Activated CD4-positive, CD25-positive, alpha-beta regulatory T cell treated with anti-CD3 and anti-CD28 coated beads, Interleukin-2, amount 50 U/mL, for 24 hours (primary cell): ENCODE results near the gene TEDC1.

ENCODE experiments used
- ATAC-seq, 2 donors: fragments of 150-1000 bp; cut with Tn5 transposase; one replicate each; pipeline ENCODE4 v1.10.0; 2021; ENCODE audit warnings: mild to moderate bottlenecking in 1 of 2, moderate library complexity in 1 of 2

Gene TEDC1

DNA sequence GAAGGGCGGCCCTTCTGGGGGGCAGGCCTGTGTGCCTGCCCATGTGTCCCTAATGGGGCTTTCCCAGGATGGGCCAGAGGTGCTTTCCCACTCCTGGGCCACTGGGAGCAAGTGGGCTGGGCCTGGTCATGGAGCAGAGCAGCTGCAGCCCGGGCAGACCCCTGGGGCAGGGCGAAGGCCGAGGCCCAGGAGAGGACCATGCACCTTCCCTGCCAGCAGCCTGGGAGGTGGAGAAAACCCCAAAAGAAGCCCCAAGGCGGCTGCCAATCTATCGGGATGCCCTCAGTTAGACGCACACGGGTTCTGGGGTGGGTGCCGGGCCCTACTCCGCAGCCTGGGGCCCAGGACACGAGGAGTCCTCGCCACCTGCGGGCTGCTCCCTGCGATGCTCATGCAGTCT lies 32.5 kb upstream of the TEDC1 start:
- no peak for ATAC-seq

DNA sequence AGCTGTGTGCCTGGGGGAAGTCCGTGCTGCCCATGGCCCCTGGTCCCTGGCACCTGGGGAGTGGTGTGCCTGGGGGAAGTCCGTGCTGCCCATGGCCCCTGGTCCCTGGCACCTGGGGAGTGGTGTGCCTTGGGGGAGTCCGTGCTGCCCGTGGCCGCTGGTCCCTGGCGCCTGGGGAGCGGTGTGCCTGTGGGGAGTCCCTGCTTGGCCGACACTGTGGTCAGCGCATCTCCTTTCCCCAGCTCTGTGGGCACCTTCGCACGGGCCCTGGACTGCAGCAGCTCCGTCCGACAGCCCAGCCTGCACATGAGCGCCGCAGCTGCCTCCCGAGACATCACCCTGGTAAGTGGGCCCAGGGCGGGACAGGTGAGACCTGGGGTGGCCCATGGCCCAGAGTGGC lies 30.9 kb upstream of the TEDC1 start:
- no peak for ATAC-seq

DNA sequence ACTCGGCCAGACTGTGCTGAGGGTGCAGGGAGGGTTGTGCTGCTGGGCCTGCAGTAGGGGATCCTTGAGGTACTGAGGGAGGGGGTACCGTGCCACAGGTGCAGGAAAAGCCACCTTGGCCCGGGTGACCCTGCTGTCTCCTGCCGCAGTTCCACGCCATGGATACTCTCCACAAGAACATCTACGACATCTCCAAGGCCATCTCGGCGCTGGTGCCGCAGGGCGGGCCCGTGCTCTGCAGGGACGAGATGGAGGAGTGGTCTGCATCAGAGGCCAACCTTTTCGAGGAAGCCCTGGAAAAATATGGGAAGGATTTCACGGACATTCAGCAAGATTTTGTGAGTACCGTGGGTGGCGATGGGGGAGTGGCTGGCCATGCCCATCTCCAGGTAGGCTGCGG lies 30.4 kb upstream of the TEDC1 start:
- ATAC-seq = no peak

DNA sequence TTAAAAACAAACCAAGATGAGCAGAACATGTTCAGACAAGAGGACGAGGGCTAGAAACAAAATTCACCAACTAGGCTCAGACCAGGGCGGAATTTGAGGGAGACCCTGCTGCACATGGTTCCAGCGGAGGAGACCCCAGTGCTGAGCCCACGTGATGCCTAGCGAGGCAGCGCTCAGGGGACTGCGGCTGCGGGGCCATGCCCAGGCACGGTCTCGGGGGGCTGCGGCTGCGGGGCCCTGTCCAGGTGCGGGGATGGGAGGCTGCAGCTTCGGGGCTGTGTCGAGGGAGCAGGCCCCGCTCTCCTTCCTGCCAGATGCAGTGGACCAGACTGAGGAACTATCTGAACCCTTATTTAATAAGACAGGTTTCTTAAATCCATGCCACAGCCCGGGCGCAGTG lies 29.1 kb upstream of the TEDC1 start:
- no peak for ATAC-seq

DNA sequence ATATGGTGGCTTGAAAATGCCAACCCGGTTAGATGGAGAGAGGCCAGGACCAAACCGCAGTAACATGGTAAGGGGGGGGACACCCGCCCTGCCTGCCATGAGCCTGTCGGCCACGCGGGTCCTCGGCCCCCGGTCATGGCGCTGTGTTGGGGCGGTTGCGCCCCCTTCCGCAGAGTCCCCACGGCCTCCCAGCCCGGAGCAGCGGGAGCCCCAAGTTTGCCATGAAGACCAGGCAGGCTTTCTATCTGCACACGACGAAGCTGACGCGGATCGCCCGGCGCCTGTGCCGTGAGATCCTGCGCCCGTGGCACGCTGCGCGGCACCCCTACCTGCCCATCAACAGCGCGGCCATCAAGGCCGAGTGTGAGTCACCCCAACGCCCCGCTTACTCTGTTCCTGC lies 26.5 kb upstream of the TEDC1 start:
- ATAC-seq = no peak

DNA sequence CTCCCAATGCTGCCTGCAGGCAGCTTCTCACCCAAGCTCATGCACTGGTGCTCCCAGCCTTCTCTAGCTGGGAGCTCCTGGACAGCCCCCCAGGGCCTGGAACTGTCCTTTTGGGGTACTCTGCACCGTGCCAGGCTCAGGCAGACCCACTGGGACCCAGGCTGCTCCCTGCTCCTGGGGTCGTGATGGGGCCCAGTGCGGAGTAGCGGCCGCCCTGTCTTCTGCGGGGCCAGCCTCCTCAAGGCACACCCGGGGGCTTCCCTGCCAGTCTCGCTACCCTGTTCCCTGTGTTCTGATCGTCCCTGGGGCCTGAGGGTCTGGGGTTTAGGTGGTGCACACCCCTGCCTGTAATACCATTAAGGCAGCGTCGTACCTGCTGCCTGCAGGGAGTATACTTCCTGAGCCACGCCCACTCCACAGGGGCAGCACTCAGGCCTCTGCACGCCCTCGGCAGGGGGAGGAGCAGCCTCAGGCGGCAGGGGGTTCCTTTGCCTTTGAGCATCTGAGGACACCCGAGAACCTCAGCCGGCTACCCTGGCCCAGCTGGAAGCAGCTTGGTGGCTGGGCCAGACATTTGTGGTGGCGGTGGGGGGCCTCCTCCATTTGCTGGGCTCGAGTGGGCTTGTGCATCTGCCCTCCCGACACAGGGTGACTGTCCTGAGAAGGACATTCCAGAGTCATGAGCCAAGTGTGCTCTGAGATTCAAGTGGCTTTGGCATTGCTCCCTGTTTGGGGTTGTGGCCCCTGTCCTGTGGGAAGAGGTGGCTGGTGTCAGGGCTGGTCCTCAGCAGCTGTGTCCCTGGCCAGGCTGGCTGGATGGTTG lies 25.6 kb upstream of the TEDC1 start:
- ATAC-seq = no peak

DNA sequence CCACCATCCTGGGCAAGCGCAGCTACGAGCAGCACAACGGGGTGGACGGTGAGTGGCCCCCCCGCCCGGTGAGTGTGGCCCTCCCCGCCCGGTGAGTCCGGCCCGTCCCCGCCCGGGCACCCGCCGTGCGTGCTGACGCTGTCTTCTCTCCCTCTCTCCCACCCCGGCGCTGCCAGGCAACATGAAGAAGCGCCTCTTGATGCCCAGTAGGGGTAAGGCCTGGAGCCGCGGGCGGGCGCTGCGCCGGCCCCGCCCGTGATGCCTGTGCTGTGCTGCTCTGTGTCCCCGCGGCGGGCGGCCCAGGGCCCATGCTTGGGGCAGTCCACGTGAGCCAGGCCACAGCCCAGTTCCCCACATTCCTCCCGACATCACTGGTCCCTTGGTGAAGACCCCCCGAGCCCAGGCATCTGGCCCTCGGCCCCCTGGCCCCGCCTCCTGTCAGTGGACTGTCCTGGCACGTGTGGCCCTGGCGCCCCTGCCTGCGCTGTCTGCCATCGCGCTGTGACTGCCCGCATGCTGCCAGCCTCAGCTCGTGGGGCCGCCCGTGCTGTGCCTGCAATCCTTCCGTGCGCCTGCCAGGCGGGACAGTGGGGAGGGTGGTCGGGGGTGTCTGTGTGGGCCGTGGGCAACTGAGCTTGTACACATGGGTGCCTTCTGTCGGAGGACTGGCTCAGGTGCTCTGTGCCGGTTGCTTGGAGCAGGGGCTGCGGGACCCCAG lies 24.4 kb upstream of the TEDC1 start:
- no peak for ATAC-seq

DNA sequence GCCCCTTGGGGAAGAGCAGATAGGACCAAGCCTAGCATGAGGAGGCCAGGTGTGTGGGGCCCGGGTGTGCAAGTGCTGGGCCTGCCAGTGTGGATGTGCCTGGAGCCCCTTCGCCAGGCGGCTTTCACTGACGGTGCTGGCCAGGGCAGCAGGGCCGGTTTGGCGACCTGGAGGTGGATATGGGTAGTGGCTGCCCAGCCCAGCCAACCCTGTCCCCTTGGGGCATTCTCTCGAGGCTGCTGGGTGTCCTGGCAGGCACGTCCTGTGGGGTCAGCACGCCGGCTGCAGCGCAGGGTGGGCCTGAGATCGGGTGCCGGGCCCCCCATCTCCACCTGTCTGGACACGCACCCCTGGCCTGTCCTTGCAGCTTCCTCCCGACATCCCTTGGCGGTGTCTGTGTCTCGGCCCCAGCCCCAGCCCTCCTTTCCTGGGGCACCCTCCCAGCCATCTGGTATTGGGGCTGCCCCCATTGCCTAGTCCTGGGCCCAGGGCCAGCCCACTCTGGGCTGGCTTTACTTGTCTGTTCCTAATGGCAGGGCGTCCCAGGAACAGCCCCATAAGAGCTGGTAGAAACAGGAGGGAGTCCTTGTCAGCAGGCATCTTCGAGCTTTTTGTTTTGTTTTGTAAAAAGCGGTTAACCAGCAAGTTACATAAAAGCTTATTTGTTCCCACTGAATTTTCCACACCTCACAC lies 23.7 kb upstream of the TEDC1 start:
- ATAC-seq = no peak

DNA sequence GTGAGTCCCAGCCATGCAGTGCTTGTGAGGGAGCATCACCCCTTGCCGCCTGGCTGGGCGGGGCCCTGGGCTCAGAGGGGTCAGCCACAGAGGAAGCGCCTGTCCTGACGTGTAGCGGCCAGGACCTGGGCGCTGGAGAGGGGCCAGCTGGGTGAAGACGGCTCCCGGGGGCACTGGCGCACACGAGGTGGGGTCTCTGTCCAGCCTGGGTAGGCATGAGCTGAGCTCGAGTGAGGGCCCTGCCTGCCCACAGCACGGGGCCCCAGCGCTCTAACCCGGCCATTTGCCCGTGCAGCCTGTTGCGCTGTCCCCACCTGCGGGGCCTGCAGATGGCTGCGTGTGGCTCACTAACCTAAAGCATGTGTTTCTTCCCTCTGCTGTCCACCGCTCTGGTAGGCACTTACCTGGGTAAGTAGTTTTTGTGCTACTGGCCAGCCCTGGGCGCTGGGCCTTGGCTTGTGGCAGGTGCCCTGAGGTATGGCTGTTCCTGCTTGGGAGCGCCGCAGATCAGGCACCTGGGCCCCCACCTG lies 23.0 kb upstream of the TEDC1 start:
- no peak for ATAC-seq

DNA sequence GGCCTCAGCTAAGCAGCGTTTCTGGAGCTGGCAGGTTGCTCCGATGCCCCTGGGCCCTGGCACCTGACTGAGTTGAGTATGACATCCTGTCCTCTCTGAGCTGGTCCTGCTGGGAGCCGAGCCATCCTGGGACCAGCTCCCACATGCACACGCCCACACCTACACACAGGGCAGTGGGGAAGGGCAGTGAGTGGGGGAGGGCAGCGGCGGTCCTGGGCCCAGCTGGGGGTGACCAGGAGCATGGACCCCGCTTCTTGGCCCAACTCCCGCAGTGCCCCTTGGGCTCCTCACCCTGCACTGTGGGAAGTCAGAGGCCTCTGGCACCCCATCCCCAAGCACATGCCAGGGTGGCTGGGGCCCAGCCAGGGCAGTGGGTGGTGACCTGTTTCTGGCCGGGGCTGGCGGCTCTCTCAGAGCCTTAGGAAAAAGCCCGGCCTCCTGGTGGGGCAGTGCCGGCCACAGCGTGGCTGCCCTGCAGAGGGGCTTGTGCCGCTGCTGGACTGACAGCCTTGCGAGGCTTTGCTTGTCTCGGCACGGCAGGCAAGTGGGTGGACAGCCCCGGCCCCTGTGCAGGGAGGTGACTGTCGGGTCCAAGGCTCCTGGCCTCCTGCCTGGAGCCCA lies 22.3 kb upstream of the TEDC1 start:
- ATAC-seq = no peak

DNA sequence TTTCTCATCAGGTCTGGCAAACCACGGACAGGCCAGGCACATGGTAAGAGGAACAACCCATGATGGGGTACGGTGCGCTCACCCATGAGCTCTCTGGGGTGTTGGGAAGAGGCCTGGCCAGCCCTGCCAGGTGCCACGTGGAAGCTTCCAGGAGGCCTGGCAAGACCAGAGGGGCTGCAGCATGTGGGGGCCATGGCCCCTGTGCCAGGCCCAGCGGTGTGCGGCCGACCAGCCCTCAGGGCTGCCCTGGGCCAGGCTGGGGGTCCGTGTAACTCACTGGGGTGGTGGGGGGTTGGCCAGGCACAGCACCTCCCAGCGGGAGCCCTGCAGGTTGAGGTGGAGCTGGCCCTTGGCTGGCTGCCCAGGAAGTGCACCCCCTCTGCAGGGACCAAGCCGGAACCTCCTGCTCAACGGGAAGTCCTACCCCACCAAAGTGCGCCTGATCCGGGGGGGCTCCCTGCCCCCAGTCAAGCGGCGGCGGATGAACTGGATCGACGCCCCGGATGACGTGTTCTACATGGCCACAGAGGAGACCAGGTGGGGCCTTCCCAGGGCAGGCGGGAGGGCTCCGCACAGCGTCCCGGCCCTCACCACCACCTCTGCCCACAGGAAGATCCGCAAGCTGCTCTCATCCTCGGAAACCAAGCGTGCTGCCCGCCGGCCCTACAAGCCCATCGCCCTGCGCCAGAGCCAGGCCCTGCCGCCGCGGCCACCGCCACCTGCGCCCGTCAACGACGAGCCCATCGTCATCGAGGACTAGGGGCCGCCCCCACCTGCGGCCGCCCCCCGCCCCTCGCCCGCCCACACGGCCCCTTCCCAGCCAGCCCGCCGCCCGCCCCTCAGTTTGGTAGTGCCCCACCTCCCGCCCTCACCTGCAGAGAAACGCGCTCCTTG lies 21.3 kb upstream of the TEDC1 start:
- no peak for ATAC-seq

DNA sequence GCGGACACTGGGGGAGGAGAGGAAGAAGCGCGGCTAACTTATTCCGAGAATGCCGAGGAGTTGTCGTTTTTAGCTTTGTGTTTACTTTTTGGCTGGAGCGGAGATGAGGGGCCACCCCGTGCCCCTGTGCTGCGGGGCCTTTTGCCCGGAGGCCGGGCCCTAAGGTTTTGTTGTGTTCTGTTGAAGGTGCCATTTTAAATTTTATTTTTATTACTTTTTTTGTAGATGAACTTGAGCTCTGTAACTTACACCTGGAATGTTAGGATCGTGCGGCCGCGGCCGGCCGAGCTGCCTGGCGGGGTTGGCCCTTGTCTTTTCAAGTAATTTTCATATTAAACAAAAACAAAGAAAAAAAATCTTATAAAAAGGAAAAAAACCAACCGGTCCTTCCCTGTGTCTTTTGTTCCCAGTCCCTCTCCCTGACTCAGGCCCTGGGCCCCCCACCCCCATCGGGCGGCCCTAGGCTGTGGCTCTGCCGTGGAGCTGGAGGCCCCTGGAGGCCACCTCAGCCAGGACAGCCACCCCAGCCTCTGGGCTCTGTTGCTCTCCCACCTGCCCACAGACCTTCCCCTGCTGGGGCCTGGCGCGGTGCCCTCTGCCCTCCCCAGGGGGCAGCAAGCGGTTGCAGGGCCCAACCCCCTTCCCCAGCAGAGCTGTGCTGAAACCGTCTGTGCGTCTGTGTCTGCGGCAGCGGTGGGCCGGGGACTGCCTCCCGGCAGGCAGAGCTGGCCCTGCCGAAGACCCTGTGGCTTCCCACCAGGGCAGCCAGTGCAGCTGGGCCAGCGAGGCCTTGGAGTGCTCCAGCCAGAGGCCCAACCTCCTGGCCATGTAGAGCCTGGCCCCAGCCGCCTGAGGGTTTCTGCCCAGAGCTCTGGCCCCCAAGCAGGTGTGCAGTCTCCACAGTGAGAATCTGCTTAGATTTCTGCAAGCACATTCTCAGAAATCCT lies 20.4 kb upstream of the TEDC1 start:
- no peak for ATAC-seq

DNA sequence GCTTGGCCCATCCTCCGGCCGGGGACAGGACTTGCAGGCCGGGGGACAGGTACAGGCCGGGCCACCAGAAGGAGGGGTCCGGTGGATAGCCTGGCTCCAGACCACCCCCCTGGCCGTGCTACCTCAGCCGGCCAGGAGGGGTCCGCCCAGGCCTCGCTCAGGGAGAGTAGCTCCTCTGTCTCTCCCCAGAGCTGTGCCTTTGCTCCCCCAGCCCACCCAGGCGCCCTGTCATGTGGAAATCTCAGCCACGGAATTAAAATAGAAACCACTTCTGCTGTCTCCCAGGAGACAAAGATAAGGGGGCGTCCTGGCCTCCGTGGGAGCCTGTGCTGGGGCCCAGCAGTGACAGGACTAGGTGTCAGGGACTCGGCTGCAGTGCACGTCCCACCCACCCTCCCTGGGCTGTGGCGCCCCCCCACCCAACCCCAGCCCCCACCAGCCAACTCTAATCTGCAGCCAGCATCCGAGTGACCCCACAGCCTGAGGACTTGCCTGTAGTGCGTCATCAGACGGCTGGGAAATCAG lies 19.7 kb upstream of the TEDC1 start:
- no peak for ATAC-seq

DNA sequence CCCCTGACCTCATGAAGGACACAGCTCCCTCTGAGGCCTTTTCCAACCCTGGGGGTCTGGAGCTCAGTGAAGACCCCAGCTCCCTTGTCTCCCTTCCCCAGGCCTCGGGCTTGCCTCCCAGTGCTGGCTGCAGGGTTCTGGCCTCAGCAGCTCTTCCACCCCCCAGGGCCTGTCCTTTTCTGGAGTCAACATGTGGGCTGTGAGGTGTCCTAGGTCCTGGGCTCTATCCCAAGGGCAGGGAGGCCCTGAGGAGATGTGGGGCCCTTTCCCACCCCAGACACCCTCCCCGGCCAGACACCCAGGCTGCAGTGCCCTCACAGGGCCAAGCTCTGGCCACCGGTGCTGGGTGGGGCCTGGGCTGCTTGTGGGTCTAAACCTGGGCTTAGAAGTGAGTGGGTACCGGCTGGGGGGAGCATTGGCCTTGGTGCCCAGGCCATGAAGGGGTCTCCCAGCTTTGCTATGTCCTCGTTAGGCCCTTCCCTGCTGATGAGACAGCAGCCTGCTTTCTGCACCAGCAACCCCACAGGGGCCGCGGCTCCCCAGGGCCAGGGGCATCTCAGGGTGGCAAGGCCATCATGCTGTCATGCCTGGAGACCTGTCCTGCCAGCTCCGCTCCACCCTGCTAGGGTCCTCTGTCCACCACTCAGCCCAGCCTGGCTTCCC lies 19.1 kb upstream of the TEDC1 start:
- no peak for ATAC-seq

DNA sequence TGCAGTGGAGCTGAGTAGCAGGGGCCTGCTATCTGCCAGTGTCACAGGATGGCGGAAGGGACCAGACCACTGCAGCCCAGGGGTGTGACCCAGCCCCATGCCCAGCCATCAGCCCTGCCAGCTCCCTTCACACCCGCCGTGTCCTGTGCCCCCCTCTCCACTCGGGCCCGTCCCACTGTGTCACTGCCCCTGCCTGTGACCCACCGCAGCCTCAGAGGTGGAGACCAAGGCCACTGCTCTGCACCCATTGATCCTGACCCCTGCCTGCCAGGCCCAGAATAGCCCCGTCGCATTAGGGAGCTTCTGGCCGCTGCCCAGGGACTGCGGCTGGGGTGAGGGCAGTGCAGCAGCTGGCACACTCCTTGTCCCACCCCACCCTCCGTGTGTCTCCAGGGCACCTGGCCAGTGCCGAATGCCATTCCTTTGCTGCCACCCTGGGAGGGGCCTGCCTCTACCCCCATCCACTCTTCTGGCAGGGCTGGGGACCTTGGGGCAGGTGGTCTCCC lies 18.5 kb upstream of the TEDC1 start:
- no peak for ATAC-seq

DNA sequence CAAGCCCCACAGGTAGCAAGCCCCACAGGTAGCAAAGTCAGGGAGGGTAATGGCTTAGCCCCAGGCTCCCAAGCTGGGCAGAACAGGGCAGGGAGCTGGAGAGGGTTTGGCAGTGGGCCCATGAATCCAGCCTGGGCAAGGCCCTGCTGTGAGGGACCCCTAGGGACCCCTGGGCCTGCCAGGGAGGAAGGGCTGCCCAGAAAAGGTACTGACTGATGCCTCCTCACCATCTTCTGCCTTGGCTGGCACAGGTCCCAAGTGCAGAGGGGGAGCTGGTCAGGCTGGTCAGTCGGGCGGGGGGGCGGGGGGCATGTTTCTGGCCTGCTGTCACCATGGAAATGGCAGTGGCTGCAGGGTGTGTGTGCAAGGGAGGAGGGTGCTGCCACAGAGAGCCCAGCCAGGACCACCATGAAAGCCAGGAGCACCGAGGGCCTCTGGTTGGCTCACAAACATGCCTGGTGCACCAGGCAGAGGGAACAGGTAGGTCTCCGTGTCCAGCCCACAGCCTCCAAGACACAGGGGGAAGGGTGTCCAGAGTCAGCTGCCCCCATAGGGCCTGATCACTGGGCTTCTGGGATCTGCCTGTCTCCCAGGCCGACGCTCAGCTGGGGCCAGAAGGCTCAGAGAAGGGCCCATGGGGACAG lies 17.9 kb upstream of the TEDC1 start:
- no peak for ATAC-seq

DNA sequence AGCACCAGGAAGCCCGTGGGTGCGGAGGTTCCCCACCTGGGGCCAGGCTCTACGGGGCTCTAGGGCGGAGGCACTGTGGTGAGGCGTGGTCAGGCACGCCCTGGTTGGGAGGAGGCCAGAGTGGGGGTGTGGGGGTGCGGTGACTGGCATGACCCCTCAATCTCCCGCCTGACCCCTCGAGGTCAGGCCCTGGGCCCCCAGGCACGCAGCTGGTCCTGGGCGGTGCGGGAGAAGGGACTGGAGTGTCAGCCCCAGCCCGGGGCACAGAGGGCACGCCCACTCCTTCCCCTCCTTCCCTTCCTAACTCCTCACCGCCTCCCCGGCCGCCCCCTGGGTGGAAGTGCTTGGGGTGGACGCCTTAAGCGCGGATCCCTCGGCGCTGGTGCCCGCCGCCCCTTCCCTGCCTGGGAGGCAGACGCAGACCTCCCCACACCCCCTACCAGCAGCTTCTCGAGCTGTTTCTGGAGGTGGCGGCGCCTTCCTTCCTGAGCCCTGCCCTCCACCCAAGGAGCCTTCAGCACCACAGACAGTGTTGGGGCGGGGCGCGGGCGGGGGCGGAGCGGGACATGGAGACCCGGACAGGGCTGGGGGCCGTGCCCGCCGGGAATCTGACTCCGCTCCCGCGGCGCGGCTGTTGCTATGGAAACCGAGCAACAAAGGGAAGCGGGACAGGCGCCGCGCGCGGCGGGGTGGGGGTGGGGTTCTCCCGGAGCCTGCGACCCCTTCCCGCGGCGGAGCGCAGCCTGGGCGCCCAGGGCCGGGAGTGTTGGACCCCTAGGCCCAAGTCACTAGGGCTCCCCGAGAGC lies 17.2 kb upstream of the TEDC1 start:
- ATAC-seq = peak; percentile 61 to 62
